Stimulated activated naive B cell treated with anti-CD40 and anti-IgM and Interleukin-4, amounts not matched to agents 10 μg/mL and 1 μg/mL and 100 μg/mL, for 72 hours (primary cell): ENCODE data around the gene NABP1.
"Not testable (repeated sequence)": the region's sequence is repeated elsewhere in the genome, so short reads cannot be mapped to it uniquely, and the experiment has no call there.

Source experiments
- ATAC-seq, 2 donors: fragments of 150-1000 bp; cut with Tn5 transposase; replicated peaks; 2 replicates each; pipeline ENCODE4 v1.10.0; 2021; ENCODE audit warnings: moderate library complexity in 1 of 2
- DNase-seq: peaks from one replicate; pipeline ENCODE4 v3.0.0; 2021
- H3K27ac Mint-ChIP-seq: one replicate; pipeline ENCODE4 v1.8.0; 2022; ENCODE audit warnings: mild to moderate bottlenecking, mixed read lengths
- H3K27me3 Mint-ChIP-seq, 2 donors: one replicate each; pipeline ENCODE4 v1.8.0; 2022; ENCODE audit warnings: mixed read lengths in 2 of 2
- H3K36me3 Mint-ChIP-seq, 2 donors: one replicate each; pipeline ENCODE4 v1.8.0; 2022; ENCODE audit warnings: mixed read lengths in 2 of 2, mild to moderate bottlenecking in 1 of 2
- H3K4me1 Mint-ChIP-seq, 2 donors: one replicate each; pipeline ENCODE4 v1.8.0; 2022; ENCODE audit warnings: mixed read lengths in 2 of 2, mild to moderate bottlenecking in 1 of 2
- H3K4me3 Mint-ChIP-seq, 2 donors: one replicate each; pipeline ENCODE4 v1.8.0; 2022; ENCODE audit warnings: mild to moderate bottlenecking in 2 of 2, mixed read lengths in 2 of 2, moderate library complexity in 1 of 2
- H3K9me3 Mint-ChIP-seq, 2 donors: one replicate each; pipeline ENCODE4 v1.8.0; 2022; ENCODE audit warnings: mixed read lengths in 2 of 2, mild to moderate bottlenecking in 1 of 2

NABP1 gene

GRCh38 chr2:191641609-191642008 lies 36.3 kb upstream of the NABP1 start:
- Mint-ChIP-seq H3K36me3 (no peaks in the 10 kb centered on the region), H3K27ac (no peak overlapping the region)

GRCh38 chr2:191642541-191642940 lies 35.4 kb upstream of the NABP1 start:
- Mint-ChIP-seq H3K36me3 (no peaks in the 10 kb centered on the region), H3K27ac (no peak overlapping the region), H3K27me3 (no peaks in the 10 kb centered on the region), H3K4me3 (no peak overlapping the region), H3K4me1 (peaks cover 12 to 20% of the 10 kb centered on the region in 2 donors), H3K9me3 (no peaks in the 10 kb centered on the region)
- ATAC-seq: peak; percentile 40 to 68
- DNase-seq: no peak

More at GRCh38 chr2:191641609-191642008, 36.3 kb upstream of the NABP1 start:
- Mint-ChIP-seq H3K27me3 (no peaks in the 10 kb centered on the region), H3K4me3 (no peak overlapping the region), H3K9me3 (no peaks in the 10 kb centered on the region), H3K4me1 (peaks cover 14 to 27% of the 10 kb centered on the region in 2 donors)
- no peak for DNase-seq
- no peak for ATAC-seq

GRCh38 chr2:191643429-191643828 lies 34.5 kb upstream of the NABP1 start:
- Mint-ChIP-seq H3K9me3 (no peaks in the 10 kb centered on the region), H3K4me1 (peaks cover 7 to 11% of the 10 kb centered on the region in 2 donors), H3K4me3 (no peak overlapping the region), H3K36me3 (no peaks in the 10 kb centered on the region), H3K27ac (no peak overlapping the region), H3K27me3 (no peaks in the 10 kb centered on the region)
- no peak for DNase-seq
- ATAC-seq: no peak

GRCh38 chr2:191644613-191645012 lies 33.3 kb upstream of the NABP1 start:
- H3K36me3 Mint-ChIP-seq, H3K27me3 Mint-ChIP-seq, H3K4me1 Mint-ChIP-seq, DNase-seq, ATAC-seq, H3K9me3 Mint-ChIP-seq, H3K4me3 Mint-ChIP-seq, H3K27ac Mint-ChIP-seq: not testable (repeated sequence)

- Mint-ChIP-seq H3K4me3 (no peak overlapping the region), H3K27ac (no peak overlapping the region), H3K4me1 (peaks cover 5 to 7% of the 10 kb centered on the region in 2 donors), H3K9me3 (no peaks in the 10 kb centered on the region), H3K36me3 (no peaks in the 10 kb centered on the region), H3K27me3 (no peaks in the 10 kb centered on the region)
- DNase-seq (no peak), ATAC-seq (no peak)
Measured at GRCh38 chr2:191645032-191645431, 32.9 kb upstream of the NABP1 start.

- ATAC-seq: no peak
- Mint-ChIP-seq H3K4me3 (no peak overlapping the region), H3K27me3 (no peaks in the 10 kb centered on the region), H3K36me3 (no peaks in the 10 kb centered on the region), H3K27ac (no peak overlapping the region), H3K9me3 (no peaks in the 10 kb centered on the region), H3K4me1 (peaks cover 4 to 9% of the 10 kb centered on the region in 2 donors)
- no peak for DNase-seq
Measured at GRCh38 chr2:191645434-191646162, 32.3 kb upstream of the NABP1 start.

- Mint-ChIP-seq H3K27me3 (no peaks in the 10 kb centered on the region), H3K36me3 (no peaks in the 10 kb centered on the region), H3K9me3 (no peaks in the 10 kb centered on the region), H3K4me3 (no peak overlapping the region), H3K4me1 (peaks cover 9 to 16% of the 10 kb centered on the region in 2 donors), H3K27ac (no peak overlapping the region)
- ATAC-seq (no peak), DNase-seq (no peak)
Measured at GRCh38 chr2:191646163-191646902, 31.6 kb upstream of the NABP1 start.

GRCh38 chr2:191649519-191649918 lies 28.4 kb upstream of the NABP1 start:
- Mint-ChIP-seq H3K9me3 (peaks cover 0 to 3% of the 10 kb centered on the region in 2 donors), H3K4me3 (no peak overlapping the region), H3K27me3 (no peaks in the 10 kb centered on the region), H3K36me3 (no peaks in the 10 kb centered on the region), H3K4me1 (peaks cover 17 to 33% of the 10 kb centered on the region in 2 donors), H3K27ac (peak overlapping the region; percentile 32)
- DNase-seq (no peak), ATAC-seq (no peak)

GRCh38 chr2:191650896-191651773 lies 26.8 kb upstream of the NABP1 start:
- H3K27ac Mint-ChIP-seq: peak overlapping the region; percentile 75
- peak; percentile 97 for ATAC-seq
- peaks cover 0 to 3% of the 10 kb centered on the region in 2 donors for H3K9me3 Mint-ChIP-seq
- no peaks in the 10 kb centered on the region for H3K27me3 Mint-ChIP-seq
- peaks cover 16 to 26% of the 10 kb centered on the region in 2 donors for H3K4me1 Mint-ChIP-seq
- peak; percentile 71 for DNase-seq
- peak overlapping the region; percentile 0 to 14 for H3K4me3 Mint-ChIP-seq
- H3K36me3 Mint-ChIP-seq: no peaks in the 10 kb centered on the region

GRCh38 chr2:191653667-191654391 lies 24.1 kb upstream of the NABP1 start:
- Mint-ChIP-seq H3K27ac (no peak overlapping the region), H3K36me3 (no peaks in the 10 kb centered on the region), H3K4me3 (no peak overlapping the region), H3K27me3 (no peaks in the 10 kb centered on the region), H3K9me3 (peaks cover 0 to 3% of the 10 kb centered on the region in 2 donors), H3K4me1 (peaks cover 16 to 26% of the 10 kb centered on the region in 2 donors)
- ATAC-seq: peak in 1 of 2 donors; percentile 33
- no peak for DNase-seq

GRCh38 chr2:191656391-191656790 lies 21.5 kb upstream of the NABP1 start:
- no peak for ATAC-seq
- DNase-seq: no peak
- Mint-ChIP-seq H3K4me3 (no peak overlapping the region), H3K27me3 (no peaks in the 10 kb centered on the region), H3K27ac (no peak overlapping the region), H3K9me3 (peaks cover 0 to 3% of the 10 kb centered on the region in 2 donors), H3K36me3 (no peaks in the 10 kb centered on the region), H3K4me1 (peaks cover 9 to 21% of the 10 kb centered on the region in 2 donors)

- no peaks in the 10 kb centered on the region for H3K27me3 Mint-ChIP-seq
- H3K4me1 Mint-ChIP-seq: peaks cover 9 to 18% of the 10 kb centered on the region in 2 donors
- no peak overlapping the region for H3K4me3 Mint-ChIP-seq
- no peak overlapping the region for H3K27ac Mint-ChIP-seq
- ATAC-seq (no peak), DNase-seq (no peak)
- peaks cover 0 to 3% of the 10 kb centered on the region in 2 donors for H3K9me3 Mint-ChIP-seq
- H3K36me3 Mint-ChIP-seq: no peaks in the 10 kb centered on the region
Measured at GRCh38 chr2:191656792-191657191, 21.1 kb upstream of the NABP1 start.

GRCh38 chr2:191657977-191658376 lies 20.0 kb upstream of the NABP1 start:
- H3K9me3 Mint-ChIP-seq: peaks cover 0 to 3% of the 10 kb centered on the region in 2 donors
- H3K27ac Mint-ChIP-seq: no peak overlapping the region
- ATAC-seq: no peak
- H3K36me3 Mint-ChIP-seq: no peaks in the 10 kb centered on the region
- no peak overlapping the region for H3K4me3 Mint-ChIP-seq
- DNase-seq: no peak
- peaks cover 8 to 16% of the 10 kb centered on the region in 2 donors for H3K4me1 Mint-ChIP-seq
- H3K27me3 Mint-ChIP-seq: no peaks in the 10 kb centered on the region

GRCh38 chr2:191659198-191659597 lies 18.7 kb upstream of the NABP1 start:
- no peak for DNase-seq
- Mint-ChIP-seq H3K36me3 (peaks cover 0 to under 1% of the 10 kb centered on the region in 2 donors), H3K9me3 (no peaks in the 10 kb centered on the region), H3K4me3 (no peak overlapping the region), H3K4me1 (peaks cover 5 to 13% of the 10 kb centered on the region in 2 donors), H3K27me3 (no peaks in the 10 kb centered on the region), H3K27ac (no peak overlapping the region)
- ATAC-seq: no peak
